ENCODE data around the gene FBLN7.

GRCh38 chr2:112137516-112138158 lies 548 bp upstream of the FBLN7 start:
- TF ChIP-seq POLR2AphosphoS5 (IDR thresholded peaks at IDR 0.05; ENCODE audit: low read depth) (no peak), REST (IDR thresholded peaks at IDR 0.05; ENCODE audit: unreplicated experiment) (no peak), CREB1 (CRISPR knock-in tag; IDR thresholded peaks at IDR 0.05; ENCODE audit: low read depth) (no peak), ZNF114 (CRISPR knock-in tag; IDR thresholded peaks at IDR 0.05) (no peak), EZH2phosphoT487 (IDR thresholded peaks at IDR 0.05; ENCODE audit: unreplicated experiment) (peak; percentile 65), EZH2 (IDR thresholded peaks at IDR 0.05; ENCODE audit: low read depth, unreplicated experiment) (peak; percentile 83)
- TF ChIP-seq, protein P1, sequence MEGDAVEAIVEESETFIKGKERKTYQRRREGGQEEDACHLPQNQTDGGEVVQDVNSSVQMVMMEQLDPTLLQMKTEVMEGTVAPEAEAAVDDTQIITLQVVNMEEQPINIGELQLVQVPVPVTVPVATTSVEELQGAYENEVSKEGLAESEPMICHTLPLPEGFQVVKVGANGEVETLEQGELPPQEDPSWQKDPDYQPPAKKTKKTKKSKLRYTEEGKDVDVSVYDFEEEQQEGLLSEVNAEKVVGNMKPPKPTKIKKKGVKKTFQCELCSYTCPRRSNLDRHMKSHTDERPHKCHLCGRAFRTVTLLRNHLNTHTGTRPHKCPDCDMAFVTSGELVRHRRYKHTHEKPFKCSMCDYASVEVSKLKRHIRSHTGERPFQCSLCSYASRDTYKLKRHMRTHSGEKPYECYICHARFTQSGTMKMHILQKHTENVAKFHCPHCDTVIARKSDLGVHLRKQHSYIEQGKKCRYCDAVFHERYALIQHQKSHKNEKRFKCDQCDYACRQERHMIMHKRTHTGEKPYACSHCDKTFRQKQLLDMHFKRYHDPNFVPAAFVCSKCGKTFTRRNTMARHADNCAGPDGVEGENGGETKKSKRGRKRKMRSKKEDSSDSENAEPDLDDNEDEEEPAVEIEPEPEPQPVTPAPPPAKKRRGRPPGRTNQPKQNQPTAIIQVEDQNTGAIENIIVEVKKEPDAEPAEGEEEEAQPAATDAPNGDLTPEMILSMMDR (conservative IDR thresholded peaks at IDR 0.05; ENCODE audit: low read depth in 2 of 2): no peak

Data from GM23338 (cell line).